Central memory CD4-positive, alpha-beta T cell (primary cell): ENCODE measurements around the gene RFPL4A.
"Not testable (repeated sequence)": the region's sequence is repeated elsewhere in the genome, so short reads cannot be mapped to it uniquely, and the experiment has no call there.

ENCODE experiments used
- DNase-seq: peaks from one replicate; pipeline ENCODE4 v3.0.0; 2022
- total RNA-seq, 3 experiments: gene quantifications; one replicate each; lab custom pipeline; 2026; lab: John Stamatoyannopoulos, UW

The RFPL4A gene
- total RNA-seq, result 0 reads per million in 3 experiments

DNA sequence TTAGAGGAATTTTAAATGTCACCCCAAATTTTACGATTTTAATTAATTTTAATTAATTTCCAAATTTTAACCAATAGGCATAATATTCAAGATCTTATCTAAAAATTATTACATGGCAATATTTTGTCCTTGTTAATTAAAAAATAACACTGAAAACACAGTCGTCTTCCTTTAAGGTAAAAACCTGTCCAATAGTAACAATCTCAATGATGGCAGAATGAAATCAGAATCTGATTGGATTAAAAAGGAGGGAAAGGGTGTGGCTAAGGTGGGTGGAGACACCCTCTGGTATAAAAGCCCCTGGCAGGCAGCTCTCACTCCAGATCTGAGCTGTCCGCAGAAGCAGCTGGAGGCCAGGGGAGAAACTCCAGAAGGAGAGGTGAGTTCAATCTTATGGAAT lies at the start of gene RFPL4A:
Gene RFPL4A (plus strand): TSS at position 301 of the 400 bp plus-strand sequence. CDS start 2,704 bp downstream, outside the sequence.
- DNase-seq, result not testable (repeated sequence)

DNA sequence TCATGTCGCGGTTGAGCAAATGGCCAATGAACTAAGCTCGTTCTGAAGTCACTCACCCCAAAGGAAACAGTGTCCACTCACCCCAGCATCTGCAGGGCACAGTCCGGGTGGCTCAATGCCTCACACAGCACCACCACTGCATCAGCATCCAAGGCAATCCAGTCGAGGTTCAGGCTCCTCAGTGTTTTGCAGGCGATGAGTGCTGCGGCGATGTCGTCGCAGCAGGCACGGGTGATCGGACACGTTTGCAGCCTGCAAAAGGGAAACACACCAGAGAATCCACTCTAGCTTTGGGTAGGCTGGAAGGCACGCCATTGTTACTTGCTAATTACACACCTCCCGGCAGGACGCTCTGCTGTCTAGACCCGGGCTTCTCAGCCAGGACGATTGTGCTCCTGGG lies 47.2 kb upstream of the RFPL4A start:
- DNase-seq, result no peak

DNA sequence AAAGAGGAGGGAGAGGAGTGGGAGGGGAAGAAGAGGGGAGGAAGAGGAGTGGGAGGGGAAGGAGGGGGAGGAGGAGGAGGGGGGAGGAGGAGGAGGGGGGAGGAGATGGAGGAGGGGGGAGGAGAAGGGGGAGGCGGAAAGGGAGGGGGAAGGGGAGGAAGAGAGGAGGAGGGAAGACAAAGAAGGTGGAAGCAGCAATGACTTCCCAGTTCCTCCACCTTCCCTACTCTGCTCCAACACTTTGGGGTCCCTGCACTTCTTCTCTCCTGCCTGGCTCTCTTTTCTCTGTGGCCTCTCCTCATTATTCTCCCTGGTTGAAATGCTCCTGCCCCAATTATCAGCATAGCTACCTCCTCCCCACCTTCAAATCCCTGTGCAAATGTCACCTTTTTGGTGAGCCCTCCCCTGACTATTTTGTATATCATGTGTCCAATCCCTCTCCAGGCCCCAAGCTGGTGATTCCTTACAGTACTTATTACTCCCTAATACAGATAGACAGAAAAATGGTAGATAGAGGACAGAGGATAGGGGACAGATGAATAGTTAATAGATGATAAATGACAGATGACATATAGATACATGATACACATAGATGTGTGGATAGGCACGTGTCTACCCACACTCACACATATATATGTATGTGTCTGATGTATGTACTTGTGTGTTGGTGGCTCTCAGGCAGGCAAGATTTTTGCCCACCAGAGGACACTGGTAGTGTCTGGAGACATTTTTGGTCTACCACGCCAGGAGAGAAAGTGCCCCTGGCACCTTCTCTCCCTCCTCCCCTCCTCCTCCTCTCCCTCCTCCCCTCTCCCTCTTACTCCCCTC lies 45.9 kb upstream of the RFPL4A start:
- no peak for DNase-seq

DNA sequence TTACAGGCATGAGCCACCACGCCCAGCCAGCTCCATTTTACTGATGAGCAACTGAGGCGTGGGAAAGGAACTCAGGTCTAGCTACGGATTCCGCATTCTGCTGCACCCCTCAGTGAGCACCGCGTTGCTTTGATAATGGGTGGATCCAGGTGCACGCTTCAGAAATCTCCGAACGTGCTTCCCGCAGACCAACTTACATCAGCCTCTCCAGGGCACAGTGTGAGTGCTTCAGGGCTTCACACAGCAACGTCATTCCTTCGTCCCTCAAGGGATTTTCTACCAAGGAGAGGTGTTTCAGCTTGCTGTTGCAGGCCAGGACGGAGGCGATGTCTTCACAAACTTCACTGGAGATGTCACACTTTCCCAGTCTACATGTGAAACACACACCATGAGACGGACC lies 42.4 kb upstream of the RFPL4A start:
- no peak for DNase-seq

DNA sequence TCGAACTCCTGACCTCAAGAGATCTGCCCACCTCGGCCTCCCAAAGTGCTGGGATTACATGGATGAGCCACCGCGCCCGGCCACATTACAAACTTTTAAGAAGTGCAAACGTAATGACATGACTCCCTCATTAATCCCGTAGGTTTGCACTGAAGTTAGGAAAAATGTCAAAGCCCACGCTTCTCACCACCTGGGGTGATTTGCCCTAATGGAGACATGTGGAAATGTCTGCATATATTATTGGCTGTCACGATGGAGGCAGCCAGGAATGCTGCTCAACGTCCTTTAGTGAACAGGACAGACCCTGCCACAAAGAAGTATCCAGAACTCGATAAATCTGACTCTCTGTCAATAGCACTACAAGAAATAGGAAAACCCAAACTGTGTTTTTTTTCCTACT lies 41.6 kb upstream of the RFPL4A start:
- DNase-seq, result no peak

DNA sequence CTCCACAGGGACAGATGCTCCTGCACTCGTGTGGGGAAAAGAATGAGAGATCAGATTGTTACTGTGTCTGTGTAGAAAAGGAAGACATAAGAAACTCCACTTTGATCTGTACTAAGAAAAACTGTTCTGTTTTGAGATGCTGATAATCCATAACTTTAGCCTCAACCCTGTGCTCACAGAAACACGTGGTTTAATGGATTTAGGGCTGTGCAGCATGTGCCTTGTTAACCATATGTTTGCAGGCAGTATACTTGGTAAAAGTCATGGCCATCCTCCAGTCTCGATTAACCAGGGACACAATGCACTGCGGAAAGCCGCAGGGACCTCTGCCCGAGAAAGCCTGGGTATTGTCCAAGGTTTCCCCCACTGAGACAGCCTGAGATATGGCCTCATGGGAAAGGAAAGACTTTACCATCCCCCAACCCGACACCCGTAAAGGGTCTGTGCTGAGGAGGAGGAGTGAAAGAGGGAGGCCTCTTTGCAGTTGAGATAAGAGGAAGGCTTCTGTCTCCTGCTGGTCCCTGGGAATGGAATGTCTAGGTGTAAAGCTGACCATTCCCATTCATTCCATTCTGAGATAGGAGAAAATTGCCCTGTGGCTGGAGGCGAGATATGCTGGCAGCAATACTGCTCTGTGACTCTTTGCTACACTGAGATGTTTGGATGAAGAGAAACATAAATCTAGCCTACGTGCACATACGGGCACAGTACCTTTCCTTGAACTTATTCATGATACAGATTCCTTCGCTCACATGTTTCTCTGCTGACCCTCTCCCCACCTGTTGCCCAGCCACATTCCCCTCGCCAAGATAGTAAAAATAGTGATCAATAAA lies 40.8 kb upstream of the RFPL4A start:
- not testable (repeated sequence) for DNase-seq

DNA sequence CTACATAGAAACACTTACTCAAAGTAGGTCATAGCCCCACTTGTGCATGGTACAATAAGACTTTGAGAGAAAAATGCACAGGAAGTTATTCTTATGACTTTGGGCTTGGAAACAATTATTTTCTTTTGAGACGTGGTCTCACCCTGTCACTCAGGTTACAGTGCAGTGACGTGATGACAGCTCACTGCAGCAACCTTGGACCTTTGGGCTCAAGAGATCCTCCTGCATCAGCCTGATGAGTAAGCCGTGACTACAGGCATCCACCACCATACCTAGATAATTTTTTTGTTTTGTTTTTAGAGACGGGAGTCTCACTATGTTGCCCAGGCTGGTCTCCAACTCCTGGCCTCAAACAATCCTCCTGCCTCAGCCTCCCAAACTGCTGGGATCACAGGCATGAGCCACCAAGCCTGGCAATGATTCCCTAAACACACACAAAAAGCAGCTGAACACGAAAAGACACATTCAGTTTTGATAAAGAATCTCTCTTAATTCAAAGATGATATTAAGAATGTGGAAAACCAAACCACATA lies 38.6 kb upstream of the RFPL4A start:
- no peak for DNase-seq

DNA sequence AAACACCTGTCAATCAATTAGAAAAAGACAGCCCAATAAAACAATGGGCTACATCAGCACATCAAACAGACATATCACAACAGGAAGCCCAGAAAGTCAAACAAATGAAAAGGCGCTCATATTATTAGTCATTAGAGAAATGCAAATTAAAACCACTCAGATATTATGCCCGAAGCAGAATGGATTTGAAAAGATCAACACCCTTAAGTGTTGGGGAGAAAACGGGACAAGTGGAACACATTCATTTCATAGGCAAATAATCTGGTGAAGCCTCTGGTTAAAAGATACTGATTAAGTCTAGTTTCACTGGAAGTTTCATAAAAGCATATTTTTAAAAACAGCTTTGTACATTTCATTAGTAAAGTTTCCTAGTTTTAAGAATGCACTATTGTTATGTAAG lies 38.1 kb upstream of the RFPL4A start:
- DNase-seq, result no peak

DNA sequence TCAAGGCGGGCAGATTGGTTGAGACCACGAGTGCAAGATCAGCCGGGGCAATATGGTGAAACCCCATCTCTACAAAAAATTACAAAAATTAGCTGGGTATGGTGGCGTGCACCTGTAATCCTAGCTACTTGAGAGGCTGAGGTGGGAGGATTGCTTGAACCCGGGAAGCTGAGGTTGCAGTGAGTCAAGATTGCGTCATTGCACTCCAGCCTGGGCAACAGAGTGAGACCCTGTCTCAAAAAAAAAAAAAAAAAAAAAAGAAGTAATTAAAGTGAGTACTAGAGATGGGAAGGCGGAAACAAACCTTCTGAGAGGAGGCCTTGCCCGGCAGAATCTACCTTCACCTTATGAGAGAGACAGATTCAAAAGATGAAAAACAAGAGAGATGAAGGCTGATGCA lies 35.4 kb upstream of the RFPL4A start:
- no peak for DNase-seq

DNA sequence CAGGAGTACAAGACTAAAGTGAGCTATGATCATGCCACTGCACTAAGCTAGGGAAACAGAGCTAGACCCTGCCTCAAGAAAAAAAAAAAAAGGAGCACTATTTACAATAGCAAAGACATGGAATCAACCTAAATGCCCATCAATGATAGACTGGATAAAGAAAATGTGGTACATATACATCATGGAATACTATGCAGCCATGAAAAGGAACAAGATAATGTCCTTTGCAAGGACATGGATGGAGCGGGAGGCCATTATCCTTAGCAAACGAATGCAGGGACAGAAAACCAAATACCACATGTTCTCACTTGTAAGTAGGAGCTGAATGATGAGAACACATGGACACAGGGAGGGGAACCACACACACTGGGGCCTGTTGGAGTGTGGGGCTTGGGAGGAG lies 28.5 kb upstream of the RFPL4A start:
- DNase-seq, result not testable (repeated sequence)

DNA sequence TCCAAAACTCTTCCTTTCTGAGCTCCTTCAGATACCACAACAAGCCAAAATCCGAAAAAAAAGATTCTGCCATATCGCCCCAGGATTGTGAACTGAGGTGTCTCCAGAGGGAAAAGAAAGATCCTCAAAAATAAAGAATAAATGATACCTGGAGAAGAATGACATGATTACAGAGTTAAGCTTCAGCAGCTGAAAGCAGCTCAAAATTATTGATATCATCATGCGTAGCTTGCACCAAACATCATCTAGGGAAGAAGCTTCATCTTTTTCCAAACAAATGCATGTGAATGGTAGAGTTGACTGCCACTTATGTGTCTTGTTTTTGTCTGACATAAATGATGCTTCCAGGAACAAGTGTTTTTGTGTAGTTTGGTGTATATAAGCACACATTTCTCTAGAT lies 20.6 kb upstream of the RFPL4A start, which contains the start of gene NLRP9:
Gene NLRP9 (minus strand): TSS at position 101 of the 400 bp plus-strand sequence. CDS start 28 bp downstream, at position 73.
- DNase-seq, result no peak

DNA sequence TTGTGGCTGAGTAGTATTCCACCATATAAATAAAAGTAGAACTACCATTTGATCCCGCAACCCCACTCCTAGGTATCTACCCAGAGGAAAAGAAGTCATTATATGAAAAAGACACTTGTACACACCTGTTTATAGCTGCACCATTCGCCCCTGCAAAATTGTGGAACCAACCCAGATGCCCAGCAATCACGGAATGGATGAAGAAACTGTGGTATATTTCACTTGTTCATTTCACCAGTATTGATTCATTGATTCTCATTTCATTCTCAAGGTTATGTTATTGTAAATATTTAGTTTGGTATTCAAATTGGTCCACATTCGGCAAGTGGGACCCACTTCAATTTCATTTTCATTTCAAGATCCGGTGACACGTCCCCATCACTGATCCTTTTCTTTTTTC lies 8.2 kb upstream of the RFPL4A start:
- DNase-seq, result no peak

DNA sequence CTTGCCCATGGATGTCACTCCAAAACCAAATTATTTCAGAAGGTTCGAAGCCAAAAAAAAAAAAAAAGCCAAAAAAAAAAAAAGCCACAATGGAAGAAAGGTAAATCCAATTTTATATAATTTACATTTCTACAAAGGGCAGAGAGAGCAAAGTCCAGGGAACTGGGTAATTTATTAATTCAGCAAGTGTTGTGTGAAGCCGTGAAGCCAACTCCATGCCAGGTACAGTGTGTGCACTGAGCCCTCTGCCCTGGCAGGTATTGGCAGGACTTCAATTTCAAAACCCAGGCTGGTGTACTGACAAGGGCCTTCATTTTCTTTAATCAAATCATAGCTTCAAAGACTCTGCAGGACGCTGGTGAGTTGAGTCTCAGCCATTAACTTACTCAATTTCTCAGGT lies 5.5 kb upstream of the RFPL4A start:
- no peak for DNase-seq

DNA sequence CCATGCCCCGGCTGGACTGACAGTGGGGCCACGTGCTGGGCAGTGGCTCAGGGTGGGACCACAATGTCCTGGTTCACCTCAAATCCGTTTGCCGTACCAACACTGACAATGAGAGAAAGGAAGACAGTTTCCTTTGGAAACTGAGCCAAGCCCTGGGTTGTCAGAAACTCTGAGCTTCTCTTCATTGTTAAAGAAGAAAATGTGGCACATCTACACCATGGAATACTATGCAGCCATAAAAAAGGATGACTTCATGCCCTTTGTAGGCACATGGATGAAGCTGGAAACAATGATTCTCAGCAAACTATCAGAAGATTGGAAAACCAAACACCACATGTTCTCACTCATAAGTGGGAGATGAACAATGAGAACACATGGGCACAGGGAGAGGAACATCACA lies 2.1 kb upstream of the RFPL4A start:
- not testable (repeated sequence) for DNase-seq

DNA sequence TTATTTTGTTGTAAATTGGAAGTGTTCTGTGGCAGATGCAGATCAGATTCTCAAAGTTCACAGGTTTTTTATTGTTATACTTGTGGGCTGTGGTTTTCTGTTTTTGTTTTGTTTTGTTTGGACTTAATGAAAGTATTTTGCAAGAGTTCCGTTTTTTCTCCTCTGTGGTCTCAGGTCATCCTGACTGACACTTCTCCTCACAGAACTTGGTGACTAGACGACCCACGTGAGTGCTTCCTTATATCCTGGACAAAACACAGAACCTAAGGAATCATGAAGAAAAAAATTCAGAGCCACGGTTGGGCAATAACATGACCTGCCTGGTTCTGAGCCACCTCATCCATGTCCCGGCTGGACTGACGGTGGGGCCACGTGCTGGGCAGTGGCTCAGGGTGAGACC lies 7.6 kb downstream of the RFPL4A start:
- DNase-seq, result no peak

DNA sequence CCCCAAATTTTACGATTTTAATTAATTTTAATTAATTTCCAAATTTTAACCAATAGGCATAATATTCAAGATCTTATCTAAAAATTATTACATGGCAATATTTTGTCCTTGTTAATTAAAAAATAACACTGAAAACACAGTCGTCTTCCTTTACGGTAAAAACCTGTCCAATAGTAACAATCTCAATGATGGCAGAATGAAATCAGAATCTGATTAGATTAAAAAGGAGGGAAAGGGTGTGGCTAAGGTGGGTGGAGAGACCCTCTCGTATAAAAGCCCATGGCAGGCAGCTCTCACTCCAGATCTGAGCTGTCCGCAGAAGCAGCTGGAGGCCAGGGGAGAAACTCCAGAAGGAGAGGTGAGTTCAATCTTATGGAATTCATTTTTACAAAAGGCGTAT lies 9.9 kb downstream of the RFPL4A start, which contains the start of gene RFPL4AL1:
Gene RFPL4AL1 (plus strand): TSS at position 301 of the 400 bp plus-strand sequence. CDS start 2,687 bp downstream, outside the sequence.
- not testable (repeated sequence) for DNase-seq

DNA sequence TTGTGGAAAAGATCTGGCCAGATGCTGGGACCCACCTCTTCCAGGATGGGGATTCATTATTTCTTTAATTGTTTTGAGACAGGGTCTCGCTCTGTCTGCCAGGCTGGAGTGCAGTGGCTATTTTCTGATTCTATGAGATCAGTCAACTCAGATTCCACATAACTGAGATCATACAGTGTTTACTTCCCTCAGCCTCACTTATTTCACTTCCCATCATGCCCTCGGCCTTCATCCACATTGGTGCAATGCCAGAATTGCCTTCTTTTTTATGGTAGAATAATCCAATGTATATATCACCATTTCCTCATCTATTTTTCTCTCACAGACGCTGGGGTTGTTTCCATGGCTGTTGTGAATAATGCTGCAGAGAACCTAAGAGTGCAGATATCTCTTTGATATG lies 10.7 kb downstream of the RFPL4A start:
- DNase-seq, result not testable (repeated sequence)

DNA sequence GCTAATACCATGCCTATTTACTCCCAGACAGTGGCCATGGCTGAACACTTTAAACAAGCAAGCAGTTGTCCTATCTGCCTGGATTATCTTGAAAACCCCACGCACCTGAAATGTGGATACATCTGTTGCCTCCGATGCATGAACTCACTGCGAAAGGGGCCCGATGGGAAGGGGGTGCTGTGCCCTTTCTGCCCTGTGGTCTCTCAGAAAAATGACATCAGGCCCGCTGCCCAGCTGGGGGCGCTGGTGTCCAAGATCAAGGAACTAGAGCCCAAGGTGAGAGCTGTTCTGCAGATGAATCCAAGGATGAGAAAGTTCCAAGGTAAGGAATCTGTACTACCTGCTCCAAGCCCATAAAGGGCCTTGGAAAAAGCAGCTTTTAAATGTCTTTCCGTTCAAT lies 18.6 kb downstream of the RFPL4A start:
- DNase-seq, result no peak

DNA sequence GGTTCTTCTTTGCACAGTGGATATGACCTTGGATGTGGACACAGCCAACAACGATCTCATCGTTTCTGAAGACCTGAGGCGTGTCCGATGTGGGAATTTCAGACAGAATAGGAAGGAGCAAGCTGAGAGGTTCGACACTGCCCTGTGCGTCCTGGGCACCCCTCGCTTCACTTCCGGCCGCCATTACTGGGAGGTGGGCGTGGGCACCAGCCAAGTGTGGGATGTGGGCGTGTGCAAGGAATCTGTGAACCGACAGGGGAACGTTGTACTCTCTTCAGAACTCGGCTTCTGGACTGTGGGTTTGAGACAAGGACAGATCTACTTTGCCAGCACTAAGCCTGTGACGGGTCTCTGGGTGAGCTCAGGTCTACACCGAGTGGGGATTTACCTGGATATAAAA lies 19.4 kb downstream of the RFPL4A start:
- DNase-seq, result no peak

DNA sequence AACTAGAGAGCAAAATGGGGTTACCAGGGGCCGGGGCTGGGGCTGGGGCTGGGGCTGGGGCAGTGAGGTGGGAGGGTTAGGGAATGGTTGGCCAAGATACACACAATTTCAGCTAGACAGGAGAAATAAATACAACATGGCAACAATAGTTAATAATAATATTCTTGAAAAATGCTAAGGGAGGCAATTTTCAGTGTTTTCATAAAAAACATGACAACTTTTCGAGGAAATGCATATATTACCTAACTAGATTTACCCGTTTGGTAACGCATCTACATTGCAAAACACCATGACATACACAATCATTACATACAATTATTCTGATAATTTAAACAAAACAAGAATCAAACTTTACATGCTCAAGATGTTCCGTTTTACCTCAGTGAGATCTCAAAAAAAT lies 22.2 kb downstream of the RFPL4A start:
- no peak for DNase-seq

DNA sequence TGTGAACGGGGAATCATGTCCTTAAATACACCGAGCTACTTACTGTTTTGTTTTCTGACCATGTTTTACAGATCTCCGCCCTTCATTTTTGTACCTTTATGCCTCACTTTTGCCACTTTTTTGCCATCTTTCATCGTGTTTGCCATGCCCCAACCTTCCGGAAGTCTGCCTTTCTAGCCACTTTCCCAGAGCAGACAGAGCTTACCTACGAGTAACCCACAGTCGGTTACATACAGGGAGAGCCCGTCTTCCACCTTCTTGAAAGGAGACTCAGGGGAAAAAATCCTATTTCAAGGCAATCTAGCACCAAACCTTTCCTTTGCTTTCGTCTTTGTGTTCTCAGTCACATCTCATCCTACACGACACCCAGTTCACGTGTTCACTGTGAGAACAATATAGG lies 36.1 kb downstream of the RFPL4A start:
- DNase-seq, result no peak

DNA sequence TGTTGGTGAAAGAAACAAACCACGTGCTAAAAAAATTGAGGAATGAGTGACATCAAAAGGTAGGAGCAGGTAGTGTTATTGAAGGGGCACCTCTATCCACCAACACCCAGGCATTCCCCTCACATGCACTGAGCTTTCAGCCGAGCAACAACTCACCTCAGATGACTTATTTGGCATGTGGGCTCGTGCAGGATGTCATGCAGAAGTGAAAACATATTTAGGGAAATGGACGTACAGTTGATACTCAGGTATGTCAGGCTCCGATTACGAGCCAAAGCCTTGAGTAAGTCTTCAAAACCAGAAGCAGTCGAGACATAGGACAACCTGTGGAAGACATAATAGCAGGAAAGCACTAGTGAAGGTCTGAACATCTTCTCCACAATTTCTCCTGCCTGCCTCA lies 42.5 kb downstream of the RFPL4A start:
- no peak for DNase-seq

DNA sequence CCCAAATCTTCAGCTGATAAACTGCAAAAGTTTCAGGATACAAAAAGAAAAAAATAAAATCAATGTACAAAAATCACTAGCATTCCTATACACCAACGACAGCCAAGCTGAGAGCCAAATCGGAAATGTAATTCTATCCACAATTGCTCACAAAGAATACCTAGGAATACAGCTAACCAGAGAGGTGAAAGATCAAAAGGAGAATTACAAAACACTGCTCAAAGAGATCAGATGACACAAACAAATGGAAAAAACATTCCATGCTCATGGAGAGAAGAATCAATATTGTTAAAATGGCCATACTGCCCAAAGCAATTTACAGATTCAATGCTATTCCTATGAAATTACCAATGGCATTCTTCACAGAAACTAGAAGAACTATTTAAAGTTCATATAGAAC lies 43.4 kb downstream of the RFPL4A start:
- DNase-seq, result no peak
